ENCODE data around the gene MSMO1. TPM values are rescaled to one million over a fixed set of nuclear protein-coding genes. Genes with fewer than 3 reads are reported as not detected.
"Not testable (repeated sequence)": the region's sequence is repeated elsewhere in the genome, so short reads cannot be mapped to it uniquely, and the experiment has no call there.

The MSMO1 gene
- 129 TPM for polyA plus RNA-seq (2013, experiment 1 of 2)
- polyA plus RNA-seq (2013, experiment 2 of 2): 138 TPM

DNA sequence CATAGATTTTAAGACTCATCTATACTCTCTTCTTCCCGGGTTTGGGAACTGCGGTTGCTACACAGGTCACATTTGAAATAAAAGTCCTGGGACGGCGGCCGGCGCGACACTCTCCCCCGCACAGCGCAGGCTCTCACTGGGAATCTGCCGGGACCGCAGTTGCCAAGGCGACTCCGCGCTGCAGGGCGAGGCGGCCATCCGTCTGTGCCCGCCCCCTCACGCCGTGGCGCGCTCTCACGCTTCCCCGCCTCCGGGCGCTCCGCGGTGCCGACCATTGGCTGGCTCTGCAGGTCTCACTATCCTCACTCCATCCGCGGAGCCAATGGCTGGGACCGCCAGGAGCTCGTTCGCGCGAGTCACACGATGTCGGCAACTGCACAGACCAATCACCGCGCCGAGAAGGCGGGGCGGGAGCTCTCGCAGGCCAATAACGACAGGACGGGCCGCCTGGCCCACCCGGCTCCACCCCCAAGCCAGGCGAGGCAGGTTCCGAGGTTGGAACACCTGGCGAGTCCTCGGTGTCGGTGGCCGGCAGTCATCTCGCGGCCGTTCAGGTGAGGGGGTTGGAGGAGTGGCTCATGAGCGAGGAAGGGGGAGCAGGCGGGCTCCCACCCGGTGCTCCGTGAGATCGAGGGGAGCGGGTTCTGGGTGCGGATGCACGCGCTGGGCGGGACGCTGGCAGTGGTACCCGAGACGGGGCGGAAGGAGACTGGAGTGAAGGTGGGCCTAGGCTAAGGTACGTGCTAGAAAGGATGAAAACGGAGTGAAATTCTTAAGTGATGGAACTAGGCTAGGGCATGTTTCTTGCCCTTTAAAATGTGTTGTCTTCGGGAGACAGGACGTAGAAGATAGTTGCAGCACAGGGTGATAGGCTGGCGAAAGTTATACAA is at the start of gene MSMO1:
Gene MSMO1, plus strand, starts transcription at position 459 of the 890 bp plus-strand sequence. CDS start 5,702 bp downstream, outside the sequence.
- peak within 1 kb of the TSS; percentile 6 for H2BK120ac ChIP-seq (ENCODE audit: low read depth, low read length)
- peak within 1 kb of the TSS; percentile 56 for H3K4me2 ChIP-seq (ENCODE audit: low read length)
- peaks cover 49% of the 10 kb centered on the region for H3K79me2 ChIP-seq (ENCODE audit: control insufficient read depth, insufficient read depth, low read length)
- peak within 1 kb of the TSS; percentile 93 for H3K56ac ChIP-seq (ENCODE audit: low read length)
- peak within 1 kb of the TSS; percentile 74 for H3K4ac ChIP-seq (ENCODE audit: low read depth, low read length)
- H3K27ac ChIP-seq (ENCODE audit: low read depth, low read length): peak within 1 kb of the TSS; percentile 82
- H3K36me3 ChIP-seq (ENCODE audit: control insufficient read depth, insufficient read depth, low read length): no peaks in the 10 kb centered on the region
- no peaks in the 10 kb centered on the region for H3K27me3 ChIP-seq (ENCODE audit: insufficient read depth, low read length, poor library complexity)
- H4K5ac ChIP-seq (ENCODE audit: low read length): peak within 1 kb of the TSS; percentile 89
- peak within 1 kb of the TSS; percentile 80 for H2BK5ac ChIP-seq (ENCODE audit: low read length)
- peak within 1 kb of the TSS; percentile 16 for H2AK5ac ChIP-seq (ENCODE audit: low read length)
- peak within 1 kb of the TSS; percentile 48 for H3K23ac ChIP-seq (ENCODE audit: low read length)
- H3K79me1 ChIP-seq (ENCODE audit: low read length): peaks cover 2% of the 10 kb centered on the region
- H3K9ac ChIP-seq (ENCODE audit: low read length): peak within 1 kb of the TSS; percentile 89
- peak; percentile 100 for DNase-seq
- H3K4me3 ChIP-seq (ENCODE audit: low read length): peak within 1 kb of the TSS; percentile 74
- WGBS (ENCODE audit: extremely low coverage, insufficient coverage, low lambda C conversion rate): no CpG with 5 or more reads among the region's 76 CpGs
- peak within 1 kb of the TSS; percentile 37 for H2BK15ac ChIP-seq (replicated peaks; ENCODE audit: low read depth)
- peak within 1 kb of the TSS; percentile 76 for H3K18ac ChIP-seq (ENCODE audit: low read length)
- no peak within 1 kb of the TSS for H4K8ac ChIP-seq (ENCODE audit: low read depth, low read length)
- H3K4me1 ChIP-seq (ENCODE audit: control insufficient read depth, low read depth, low read length): no peaks in the 10 kb centered on the region

DNA sequence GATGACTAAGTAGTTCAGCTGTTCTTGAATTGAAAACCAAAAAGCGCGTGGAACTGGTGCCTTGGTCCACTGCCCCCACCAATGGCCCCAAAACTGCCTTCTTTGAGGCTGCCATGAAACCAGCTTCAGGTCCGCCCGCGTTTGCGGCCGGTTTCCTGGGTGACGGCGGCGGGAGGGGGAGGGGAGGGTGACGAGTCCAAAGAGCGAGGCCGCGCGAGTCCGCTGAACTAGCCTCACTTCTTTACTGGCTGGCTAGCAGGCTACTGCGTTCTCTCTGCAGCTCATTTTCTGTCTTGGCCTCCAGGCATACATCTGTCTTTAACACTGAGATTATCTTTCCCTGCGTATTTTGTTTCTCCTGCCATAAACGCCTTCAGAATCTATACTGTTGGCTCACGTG is 47.9 kb upstream of the MSMO1 start:
- H4K8ac ChIP-seq (ENCODE audit: low read depth, low read length); H4K5ac ChIP-seq (ENCODE audit: low read length); H3K9ac ChIP-seq (ENCODE audit: low read length); H3K4me3 ChIP-seq (ENCODE audit: low read length); H2AK5ac ChIP-seq (ENCODE audit: low read length); H3K27ac ChIP-seq (ENCODE audit: low read depth, low read length); H3K36me3 ChIP-seq (ENCODE audit: control insufficient read depth, insufficient read depth, low read length); H3K56ac ChIP-seq (ENCODE audit: low read length); H3K79me1 ChIP-seq (ENCODE audit: low read length); H3K4ac ChIP-seq (ENCODE audit: low read depth, low read length); H2BK120ac ChIP-seq (ENCODE audit: low read depth, low read length); H3K23ac ChIP-seq (ENCODE audit: low read length); H2BK5ac ChIP-seq (ENCODE audit: low read length); H3K4me1 ChIP-seq (ENCODE audit: control insufficient read depth, low read depth, low read length); H3K4me2 ChIP-seq (ENCODE audit: low read length); DNase-seq; H3K18ac ChIP-seq (ENCODE audit: low read length); H3K79me2 ChIP-seq (ENCODE audit: control insufficient read depth, insufficient read depth, low read length); H3K27me3 ChIP-seq (ENCODE audit: insufficient read depth, low read length, poor library complexity); H2BK15ac ChIP-seq (replicated peaks; ENCODE audit: low read depth): not testable (repeated sequence)
- no CpG with 5 or more reads among the region's 20 CpGs for WGBS (ENCODE audit: extremely low coverage, insufficient coverage, low lambda C conversion rate)

DNA sequence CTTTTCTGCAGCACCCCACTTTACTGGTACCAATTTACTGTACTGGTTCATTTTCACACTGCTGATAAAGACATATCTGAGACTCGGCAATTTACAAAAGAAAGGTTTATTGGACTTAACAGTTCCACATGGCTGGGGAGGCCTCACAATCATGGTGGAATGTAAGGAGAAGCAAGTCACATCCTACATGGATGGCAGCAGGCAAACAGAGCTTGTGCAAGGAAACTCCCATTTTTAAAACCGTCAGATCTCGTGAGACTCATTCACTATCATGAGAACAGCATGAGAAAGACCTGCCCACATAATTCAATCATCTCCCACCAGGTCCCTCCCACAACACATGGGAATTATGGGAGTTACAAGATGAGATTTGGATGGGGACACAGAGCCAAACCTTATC is 42.8 kb upstream of the MSMO1 start:
- not testable (repeated sequence) for H2BK120ac ChIP-seq (ENCODE audit: low read depth, low read length); H3K79me1 ChIP-seq (ENCODE audit: low read length); H3K27ac ChIP-seq (ENCODE audit: low read depth, low read length); H3K4ac ChIP-seq (ENCODE audit: low read depth, low read length); H2AK5ac ChIP-seq (ENCODE audit: low read length); H3K23ac ChIP-seq (ENCODE audit: low read length); H4K8ac ChIP-seq (ENCODE audit: low read depth, low read length); H3K4me3 ChIP-seq (ENCODE audit: low read length); H2BK15ac ChIP-seq (replicated peaks; ENCODE audit: low read depth); H3K79me2 ChIP-seq (ENCODE audit: control insufficient read depth, insufficient read depth, low read length); H3K56ac ChIP-seq (ENCODE audit: low read length); H3K9ac ChIP-seq (ENCODE audit: low read length); H3K4me2 ChIP-seq (ENCODE audit: low read length); H4K5ac ChIP-seq (ENCODE audit: low read length); H3K4me1 ChIP-seq (ENCODE audit: control insufficient read depth, low read depth, low read length); H2BK5ac ChIP-seq (ENCODE audit: low read length); H3K27me3 ChIP-seq (ENCODE audit: insufficient read depth, low read length, poor library complexity); H3K18ac ChIP-seq (ENCODE audit: low read length); DNase-seq; H3K36me3 ChIP-seq (ENCODE audit: control insufficient read depth, insufficient read depth, low read length)
- no CpG with 5 or more reads among the region's 3 CpGs for WGBS (ENCODE audit: extremely low coverage, insufficient coverage, low lambda C conversion rate)

DNA sequence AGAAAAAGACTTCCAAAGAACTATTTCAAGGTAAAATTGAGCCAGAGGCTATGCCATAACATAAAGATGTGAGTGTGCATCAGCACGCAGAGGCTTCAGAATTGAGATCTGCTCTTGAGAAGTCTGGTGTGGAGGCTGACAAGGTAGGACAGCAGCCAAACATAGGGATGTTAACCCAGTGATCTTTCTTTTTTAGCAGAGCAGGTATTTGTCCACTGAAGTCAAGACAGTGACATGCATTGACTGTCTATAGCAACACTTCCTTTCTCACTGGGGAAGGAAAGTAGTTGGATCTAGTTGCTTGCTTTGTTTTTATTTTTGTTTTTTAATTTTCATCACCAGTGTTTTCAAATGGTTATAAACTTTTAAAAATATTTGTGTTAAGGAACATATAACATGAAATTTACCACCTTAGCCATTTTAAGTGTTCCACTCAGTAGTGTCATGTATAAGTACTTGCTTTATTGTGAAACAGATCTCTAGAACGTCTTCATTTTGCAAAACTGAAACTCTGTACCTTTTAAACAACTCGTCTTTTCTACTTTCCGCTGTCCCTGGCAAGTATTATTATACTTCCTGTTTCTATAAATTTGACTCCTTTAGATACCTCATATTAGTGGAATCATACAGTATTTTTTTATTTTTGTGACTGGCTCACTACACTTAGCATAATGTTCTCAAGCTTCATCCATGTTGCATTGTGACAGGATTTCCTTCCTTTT is 40.7 kb upstream of the MSMO1 start:
- not testable (repeated sequence) for H3K18ac ChIP-seq (ENCODE audit: low read length); H3K9ac ChIP-seq (ENCODE audit: low read length); H3K4ac ChIP-seq (ENCODE audit: low read depth, low read length); H3K27me3 ChIP-seq (ENCODE audit: insufficient read depth, low read length, poor library complexity); H3K56ac ChIP-seq (ENCODE audit: low read length); H3K4me1 ChIP-seq (ENCODE audit: control insufficient read depth, low read depth, low read length); DNase-seq; H2AK5ac ChIP-seq (ENCODE audit: low read length); H3K4me3 ChIP-seq (ENCODE audit: low read length); H3K36me3 ChIP-seq (ENCODE audit: control insufficient read depth, insufficient read depth, low read length); H2BK120ac ChIP-seq (ENCODE audit: low read depth, low read length); H3K23ac ChIP-seq (ENCODE audit: low read length); H2BK15ac ChIP-seq (replicated peaks; ENCODE audit: low read depth); H3K79me2 ChIP-seq (ENCODE audit: control insufficient read depth, insufficient read depth, low read length); H3K27ac ChIP-seq (ENCODE audit: low read depth, low read length); H3K79me1 ChIP-seq (ENCODE audit: low read length); H3K4me2 ChIP-seq (ENCODE audit: low read length); H4K8ac ChIP-seq (ENCODE audit: low read depth, low read length); H4K5ac ChIP-seq (ENCODE audit: low read length); H2BK5ac ChIP-seq (ENCODE audit: low read length)
- WGBS (ENCODE audit: extremely low coverage, insufficient coverage, low lambda C conversion rate): no CpG with 5 or more reads among the region's 4 CpGs

DNA sequence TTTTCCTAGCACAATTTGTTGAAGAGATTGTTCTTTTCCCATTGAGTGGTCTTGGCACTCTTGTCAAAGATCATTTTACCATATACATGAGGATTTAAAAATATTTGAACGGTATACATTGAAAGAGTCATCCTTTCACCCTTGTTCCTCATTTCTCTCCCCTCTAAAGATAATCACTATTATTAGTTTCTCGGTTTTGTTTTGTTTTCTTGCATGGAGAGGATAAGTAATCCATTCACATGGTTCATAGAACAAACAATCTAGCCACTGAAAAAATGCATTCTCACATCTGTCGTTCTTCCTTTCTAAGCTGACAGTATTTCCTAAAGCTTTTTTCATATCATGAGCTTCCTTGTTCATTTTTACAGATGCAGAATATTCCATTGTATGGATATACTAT is 39.2 kb upstream of the MSMO1 start:
- H3K27me3 ChIP-seq (ENCODE audit: insufficient read depth, low read length, poor library complexity): no peaks in the 10 kb centered on the region
- H3K4me3 ChIP-seq (ENCODE audit: low read length): no peak overlapping the region
- H2BK5ac ChIP-seq (ENCODE audit: low read length): no peak overlapping the region
- H3K27ac ChIP-seq (ENCODE audit: low read depth, low read length): no peak overlapping the region
- no peaks in the 10 kb centered on the region for H3K79me1 ChIP-seq (ENCODE audit: low read length)
- H2BK15ac ChIP-seq (replicated peaks; ENCODE audit: low read depth): no peak overlapping the region
- WGBS (ENCODE audit: extremely low coverage, insufficient coverage, low lambda C conversion rate): no CpG with 5 or more reads among the region's 3 CpGs
- no peak overlapping the region for H4K8ac ChIP-seq (ENCODE audit: low read depth, low read length)
- H2AK5ac ChIP-seq (ENCODE audit: low read length): no peak overlapping the region
- no peak overlapping the region for H3K18ac ChIP-seq (ENCODE audit: low read length)
- no peaks in the 10 kb centered on the region for H3K36me3 ChIP-seq (ENCODE audit: control insufficient read depth, insufficient read depth, low read length)
- no peak for DNase-seq
- H3K4ac ChIP-seq (ENCODE audit: low read depth, low read length): no peak overlapping the region
- no peak overlapping the region for H4K5ac ChIP-seq (ENCODE audit: low read length)
- no peaks in the 10 kb centered on the region for H3K79me2 ChIP-seq (ENCODE audit: control insufficient read depth, insufficient read depth, low read length)
- no peak overlapping the region for H3K9ac ChIP-seq (ENCODE audit: low read length)
- H3K23ac ChIP-seq (ENCODE audit: low read length): no peak overlapping the region
- no peak overlapping the region for H2BK120ac ChIP-seq (ENCODE audit: low read depth, low read length)
- H3K56ac ChIP-seq (ENCODE audit: low read length): no peak overlapping the region
- no peak overlapping the region for H3K4me2 ChIP-seq (ENCODE audit: low read length)
- H3K4me1 ChIP-seq (ENCODE audit: control insufficient read depth, low read depth, low read length): no peaks in the 10 kb centered on the region
